ENCODE data around the gene CAMK2A. TPM values are rescaled to one million over a fixed set of nuclear protein-coding genes. Genes with fewer than 3 reads are reported as not detected.
A peak's percentile ranks its signal among the peaks of the same experiment; 100 is the strongest.

Gene CAMK2A
- total and polyA plus RNA-seq, 4 donors, result 0.31 to 2.7 (median 1.0) TPM

DNA sequence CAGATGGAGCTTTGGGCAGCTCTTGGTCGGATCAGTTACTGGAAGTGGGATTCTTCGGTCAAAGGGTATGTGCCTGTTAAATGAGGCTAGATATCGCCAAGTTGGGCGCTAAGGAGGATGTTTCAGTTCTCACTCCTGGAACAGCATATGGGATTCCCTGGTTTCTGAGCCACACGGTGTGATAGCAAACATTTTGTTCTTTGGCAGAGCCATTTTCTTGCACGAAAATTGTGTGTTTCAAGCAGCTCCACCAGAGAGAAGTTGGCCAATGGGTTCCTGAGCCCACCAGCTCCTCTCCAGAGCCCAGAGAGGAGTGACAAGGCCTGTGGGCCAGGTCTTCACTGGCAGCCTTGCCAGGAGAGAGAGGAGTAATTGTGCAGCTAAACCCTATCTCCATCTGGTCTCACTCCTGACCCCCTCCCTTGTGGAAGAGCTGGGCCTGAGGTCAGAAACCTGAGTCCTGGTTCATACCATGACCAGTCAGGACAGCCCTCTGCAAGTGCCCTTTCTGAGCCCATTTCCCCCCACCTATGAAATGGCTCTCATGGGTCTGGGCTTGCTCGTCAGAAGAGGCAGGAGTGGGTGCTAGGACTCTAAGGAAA, 110.5 kb downstream of the CAMK2A start:
- no peak for DNase-seq
- ATAC-seq (ENCODE audit: insufficient read depth, low FRiP score), result no peak
- Histone ChIP-seq H3K4me1 (ENCODE audit: control insufficient read depth in 5 of 5, insufficient read depth in 5 of 5, low read length in 5 of 5) (peaks cover 0 to 40% (median 7%) of the 10 kb centered on the region in 5 donors), H3K9ac (ENCODE audit: insufficient read depth in 1 of 2, low read length in 2 of 2) (no peak overlapping the region), H3K36me3 (ENCODE audit: control insufficient read depth in 4 of 4, insufficient read depth in 4 of 4, low read length in 4 of 4) (no peaks in the 10 kb centered on the region), H3K9me3 (ENCODE audit: control insufficient read depth in 4 of 4, insufficient read depth in 3 of 4, low read length in 3 of 4) (no peaks in the 10 kb centered on the region), H3K4me3 (no peak overlapping the region), H3K27me3 (ENCODE audit: control insufficient read depth in 3 of 3, insufficient read depth in 3 of 3, low read length in 2 of 3) (no peaks in the 10 kb centered on the region), H3K27ac (ENCODE audit: low read depth in 1 of 2, low read length in 1 of 2) (peak overlapping the region in 1 of 2 donors; percentile 40)
- no peak for TF ChIP-seq CTCF (IDR thresholded peaks at IDR 0.05; ENCODE audit: control extremely low read depth, extremely low read depth)
- 90 to 95% methylated on average over 7 of the region's 7 CpGs for WGBS, 2 donors

DNA sequence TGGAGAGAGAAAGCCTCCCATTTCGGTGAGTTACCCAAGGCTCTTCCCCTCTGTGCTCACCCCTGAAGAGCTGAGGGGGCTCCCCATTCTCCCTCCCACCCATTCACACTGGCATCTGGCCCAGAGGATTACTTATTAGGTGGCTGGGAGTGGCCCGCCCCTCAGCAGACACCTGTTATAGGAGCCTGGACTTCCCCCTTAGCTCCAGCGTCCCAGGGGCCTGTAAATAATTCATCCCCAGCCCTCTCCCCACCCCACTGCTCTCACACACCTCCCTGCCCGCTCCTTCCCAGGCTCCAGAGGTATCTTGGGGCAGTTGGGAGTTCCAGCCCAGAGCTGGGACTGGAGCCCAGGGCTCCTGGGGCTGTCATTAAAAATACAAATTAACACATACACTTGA, 111.3 kb downstream of the CAMK2A start:
- no peak for ATAC-seq (ENCODE audit: insufficient read depth, low FRiP score)

DNA sequence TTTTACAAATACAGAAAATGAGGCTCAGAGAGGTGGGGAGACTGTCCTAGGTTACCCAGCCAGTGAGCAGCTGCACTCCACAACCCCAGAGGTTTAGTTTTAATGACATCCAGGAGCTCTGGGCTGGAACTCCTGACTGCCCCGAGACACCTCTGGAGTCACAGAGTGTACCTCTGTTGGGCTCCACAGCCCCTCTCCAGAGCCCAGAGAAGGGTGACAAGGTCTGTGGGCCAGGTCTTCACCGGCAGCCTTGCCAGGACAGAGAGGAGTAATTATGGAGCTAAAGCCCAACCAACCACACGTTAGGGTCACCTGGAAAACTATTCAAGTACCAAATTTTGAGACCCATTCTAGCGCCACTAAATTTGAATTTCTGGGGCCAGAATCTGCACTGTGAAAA, 111.9 kb downstream of the CAMK2A start:
- no peaks in the 10 kb centered on the region for H3K36me3 ChIP-seq (ENCODE audit: control insufficient read depth in 4 of 4, insufficient read depth in 4 of 4, low read length in 4 of 4)
- ATAC-seq (ENCODE audit: insufficient read depth, low FRiP score) (no peak), DNase-seq (no peak)
- H3K4me3 ChIP-seq, result no peak overlapping the region
- peaks cover 0 to 54% (median 7%) of the 10 kb centered on the region in 5 donors for H3K4me1 ChIP-seq (ENCODE audit: control insufficient read depth in 5 of 5, insufficient read depth in 5 of 5, low read length in 5 of 5)
- no peak overlapping the region for H3K9ac ChIP-seq (ENCODE audit: insufficient read depth in 1 of 2, low read length in 2 of 2)
- WGBS, 2 donors, result 81 to 93% methylated on average over 4 of the region's 4 CpGs
- H3K27me3 ChIP-seq (ENCODE audit: control insufficient read depth in 3 of 3, insufficient read depth in 3 of 3, low read length in 2 of 3), result no peaks in the 10 kb centered on the region
- no peaks in the 10 kb centered on the region for H3K9me3 ChIP-seq (ENCODE audit: control insufficient read depth in 4 of 4, insufficient read depth in 3 of 4, low read length in 3 of 4)
- TF ChIP-seq CTCF (IDR thresholded peaks at IDR 0.05; ENCODE audit: control extremely low read depth, extremely low read depth), result no peak
- H3K27ac ChIP-seq (ENCODE audit: low read depth in 1 of 2, low read length in 1 of 2), result no peak overlapping the region

More for the DNA sequence above, 111.3 kb downstream of the CAMK2A start:
- no peak for TF ChIP-seq CTCF (IDR thresholded peaks at IDR 0.05; ENCODE audit: control extremely low read depth, extremely low read depth)
- WGBS, 2 donors, result 53 to 56% methylated on average over 4 of the region's 4 CpGs
- H3K27me3 ChIP-seq (ENCODE audit: control insufficient read depth in 3 of 3, insufficient read depth in 3 of 3, low read length in 2 of 3), result no peaks in the 10 kb centered on the region
- peaks cover 0 to 49% (median 7%) of the 10 kb centered on the region in 5 donors for H3K4me1 ChIP-seq (ENCODE audit: control insufficient read depth in 5 of 5, insufficient read depth in 5 of 5, low read length in 5 of 5)
- H3K4me3 ChIP-seq, result no peak overlapping the region
- no peaks in the 10 kb centered on the region for H3K36me3 ChIP-seq (ENCODE audit: control insufficient read depth in 4 of 4, insufficient read depth in 4 of 4, low read length in 4 of 4)
- H3K9me3 ChIP-seq (ENCODE audit: control insufficient read depth in 4 of 4, insufficient read depth in 3 of 4, low read length in 3 of 4), result no peaks in the 10 kb centered on the region
- H3K9ac ChIP-seq (ENCODE audit: insufficient read depth in 1 of 2, low read length in 2 of 2), result no peak overlapping the region
- H3K27ac ChIP-seq (ENCODE audit: low read depth in 1 of 2, low read length in 1 of 2), result no peak overlapping the region
- no peak for DNase-seq
